Measurements from ENCODE around the gene BTBD3. TPM values are rescaled to one million over a fixed set of nuclear protein-coding genes. Genes with fewer than 3 reads are reported as not detected.
A peak's percentile ranks its signal among the peaks of the same experiment; 100 is the strongest.

BTBD3 gene
- total and polyA plus RNA-seq, 8 donors = 9.2 to 21.4 (median 17.2) TPM

DNA sequence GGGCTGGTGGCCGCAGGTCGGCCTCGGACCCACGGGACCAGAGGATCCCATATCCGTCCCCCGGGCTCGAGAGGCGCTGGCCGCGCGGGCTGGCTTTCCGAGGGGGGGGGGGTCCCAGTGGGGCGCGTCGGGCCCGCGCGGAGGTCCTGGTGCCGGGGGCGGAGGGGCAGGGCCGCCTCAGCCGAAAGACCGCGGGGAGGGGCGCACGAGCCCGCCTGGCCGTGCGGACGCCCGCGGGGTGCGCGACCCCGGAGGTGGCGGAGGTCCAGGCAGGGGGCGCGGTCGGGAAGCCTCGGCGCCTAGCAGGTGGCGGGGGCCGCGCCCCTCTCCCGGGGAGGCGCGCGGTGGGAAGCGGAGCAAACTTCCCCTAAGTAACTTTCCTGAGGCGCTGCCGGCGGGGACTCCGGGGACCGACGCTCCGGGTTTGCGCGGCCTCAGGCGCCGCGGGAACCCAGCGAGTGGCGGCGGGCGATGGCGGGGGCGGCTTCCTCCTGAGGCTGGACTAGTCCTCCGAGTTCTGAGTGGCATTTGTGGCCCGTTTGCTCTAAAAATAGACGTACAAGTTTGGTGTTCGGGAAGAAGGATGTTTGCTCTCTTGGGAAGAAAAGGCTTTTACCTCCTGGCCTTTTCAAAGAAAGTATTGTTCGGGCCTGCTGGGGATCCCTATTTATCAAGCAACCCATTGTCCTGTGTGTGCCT lies 26.5 kb upstream of the BTBD3 start:
- Histone ChIP-seq H3K27ac (peak overlapping the region; percentile 80 to 96 (median 94)), H3K36me3 (no peaks in the 10 kb centered on the region), H3K27me3 (no peaks in the 10 kb centered on the region), H3K4me3 (peak overlapping the region; percentile 76 to 90 (median 82)), H3K4me1 (peaks cover 3 to 25% (median 11%) of the 10 kb centered on the region in 3 donors), H3K9me3 (no peaks in the 10 kb centered on the region)
- FAIRE-seq (no peak), ATAC-seq (peak; percentile 42 to 60 (median 54)), DNase-seq (peak; percentile 51 to 82 (median 65))
- TF ChIP-seq CTCF (IDR thresholded peaks at IDR 0.05) = no peak
- WGBS, 2 donors = 1% methylated on average over 48 to 72 of the region's 72 CpGs
- intact Hi-C loops (cut with DNase I) = no loop called here

DNA sequence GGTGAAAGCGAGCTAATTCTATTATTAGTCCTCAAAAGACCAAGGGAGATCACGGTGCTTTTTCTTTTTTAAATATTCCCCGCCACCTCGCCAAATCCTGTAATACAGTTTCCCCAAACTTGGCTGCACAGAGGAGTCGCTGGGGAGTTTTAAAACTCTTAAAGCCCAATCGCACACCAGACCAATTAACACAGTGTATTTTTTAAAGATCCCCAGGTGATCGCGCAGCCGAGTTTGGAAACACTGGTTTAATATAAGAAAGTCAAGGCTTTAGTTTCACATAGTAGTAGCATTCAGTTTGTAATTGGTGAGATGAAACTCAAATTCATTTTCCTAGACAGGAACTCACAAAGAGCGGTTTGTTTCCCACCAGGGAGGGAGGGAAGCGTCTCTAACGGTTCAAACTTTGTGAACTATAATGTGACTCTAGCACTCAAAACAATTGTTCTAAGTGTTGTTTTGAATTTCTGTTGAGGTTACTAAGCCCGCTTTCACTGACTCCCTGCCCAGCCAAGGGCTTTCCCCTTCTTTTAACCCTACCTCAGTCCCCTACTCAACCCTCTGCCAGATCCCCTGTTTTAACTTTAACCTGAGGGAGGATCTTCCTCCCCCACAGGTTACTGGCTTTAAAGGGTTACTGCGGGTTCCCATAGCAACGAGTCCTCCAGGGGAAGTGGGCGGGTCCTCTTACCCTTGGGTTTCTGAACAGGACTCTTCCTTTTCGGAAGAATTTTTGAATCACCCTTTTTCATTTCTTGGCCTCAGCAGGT lies 25.7 kb upstream of the BTBD3 start:
- WGBS, 2 donors = 0 to 1% methylated on average over 17 of the region's 17 CpGs
- FAIRE-seq = no peak
- intact Hi-C loops (cut with DNase I) = no loop called here
- Histone ChIP-seq H3K27me3 (no peaks in the 10 kb centered on the region), H3K9me3 (no peaks in the 10 kb centered on the region), H3K4me3 (peak overlapping the region; percentile 76 to 90 (median 82)), H3K36me3 (no peaks in the 10 kb centered on the region), H3K4me1 (peaks cover 3 to 29% (median 11%) of the 10 kb centered on the region in 3 donors), H3K27ac (peak overlapping the region; percentile 80 to 96 (median 94))
- peak; percentile 29 to 58 (median 46) for ATAC-seq
- TF ChIP-seq CTCF (IDR thresholded peaks at IDR 0.05) = no peak
- peak in 5 of 6 donors; percentile 31 to 72 (median 58) for DNase-seq

- WGBS, 2 donors = 68 to 77% methylated on average over 6 of the region's 6 CpGs
- Histone ChIP-seq H3K27me3 (no peaks in the 10 kb centered on the region), H3K4me3 (no peak overlapping the region), H3K27ac (no peak overlapping the region), H3K36me3 (no peaks in the 10 kb centered on the region), H3K4me1 (peaks cover 3 to 29% (median 11%) of the 10 kb centered on the region in 3 donors), H3K9me3 (no peaks in the 10 kb centered on the region)
- DNase-seq (no peak), ATAC-seq (no peak), FAIRE-seq (no peak)
- intact Hi-C loops (cut with DNase I) = no loop called here
- TF ChIP-seq CTCF (IDR thresholded peaks at IDR 0.05) = no peak
These were observed 23.6 kb upstream of the BTBD3 start for GRCh38 chr20:11894062-11894461.

GRCh38 chr20:11895861-11896387 lies 21.8 kb upstream of the BTBD3 start:
- ATAC-seq (peak in 1 of 4 donors; percentile 2), DNase-seq (no peak), FAIRE-seq (no peak)
- 28 to 35% methylated on average over 6 of the region's 6 CpGs for WGBS, 2 donors
- Histone ChIP-seq H3K36me3 (no peaks in the 10 kb centered on the region), H3K9me3 (no peaks in the 10 kb centered on the region), H3K4me3 (no peak overlapping the region), H3K27ac (no peak overlapping the region), H3K27me3 (no peaks in the 10 kb centered on the region), H3K4me1 (peaks cover 3 to 29% (median 11%) of the 10 kb centered on the region in 3 donors)
- no peak for TF ChIP-seq CTCF (IDR thresholded peaks at IDR 0.05)
- intact Hi-C loops (cut with DNase I) = no loop called here

All from pancreas (tissue), 10 donors.